Esophagus (tissue), 2 donors: ENCODE measurements around the gene BCCIP. TPM values are rescaled to one million over a fixed set of nuclear protein-coding genes. Genes with fewer than 3 reads are reported as not detected.

Source experiments
- H3K27ac ChIP-seq, 2 donors: one replicate each; pipeline ENCODE4 v1.5.1; 2013; ENCODE audit warnings: low read depth in 2 of 2, mild to moderate bottlenecking in 2 of 2, inconsistent platforms in 1 of 2, low read length in 1 of 2, moderate library complexity in 1 of 2
- H3K27me3 ChIP-seq, 2 donors: one replicate each; pipeline ENCODE4 v1.6.1; 2013; ENCODE audit warnings: low read length in 2 of 2, control low read depth in 1 of 2, mild to moderate bottlenecking in 1 of 2; ENCODE audit not compliant: insufficient read depth in 2 of 2, control insufficient read depth in 1 of 2
- H3K36me3 ChIP-seq, 2 donors: one replicate each; pipeline ENCODE4 v1.6.1; 2013; ENCODE audit warnings: low read length in 1 of 2; ENCODE audit not compliant: control insufficient read depth in 2 of 2, insufficient read depth in 2 of 2
- H3K4me1 ChIP-seq, 2 donors: one replicate each; pipeline ENCODE4 v1.6.1; 2013; ENCODE audit warnings: low read length in 1 of 2; ENCODE audit not compliant: control insufficient read depth in 2 of 2, insufficient read depth in 2 of 2
- H3K4me3 ChIP-seq, 2 donors: one replicate each; pipeline ENCODE4 v1.5.1; 2013; ENCODE audit warnings: low read length in 2 of 2, mild to moderate bottlenecking in 2 of 2, low read depth in 1 of 2, moderate library complexity in 1 of 2
- H3K9me3 ChIP-seq, 2 donors: one replicate each; pipeline ENCODE4 v1.6.1; 2013; ENCODE audit warnings: mild to moderate bottlenecking in 2 of 2, low read depth in 1 of 2, low read length in 1 of 2, moderate library complexity in 1 of 2; ENCODE audit not compliant: control insufficient read depth in 2 of 2, insufficient read depth in 1 of 2
- WGBS, 2 donors: extraction: QIAGEN DNeasy Blood & Tissue Kit; methylation state at CpG; one replicate each; pipeline ENCODE4 v1.1.7; 2013; 5-methylcytosine and 5-hydroxymethylcytosine counted together
- polyA plus RNA-seq, 2 donors: library from polyadenylated mRNA; stranded (reverse); fragments of 200-250 nt; gene quantifications; one replicate each; pipeline ENCODE4 v1.2.3, GENCODE V29; 2013
- donor health status: healthy with polysubstance abuse.
- donor health status: Bipolar disorder and iron deficiency.

Gene BCCIP
- polyA plus RNA-seq, 2 donors = 44.4 to 51.7 TPM

- no peak overlapping the region for H3K27ac ChIP-seq
- H3K4me1 ChIP-seq = no peaks in the 10 kb centered on the region
- 84 to 91% methylated on average over 8 of the region's 8 CpGs for WGBS, 2 donors
- peaks cover 14 to 33% of the 10 kb centered on the region in 2 donors for H3K36me3 ChIP-seq
- H3K4me3 ChIP-seq = no peak overlapping the region
- H3K9me3 ChIP-seq = no peaks in the 10 kb centered on the region
- H3K27me3 ChIP-seq = no peaks in the 10 kb centered on the region
Observed at GRCh38 chr10:125797424-125797823, 25.9 kb upstream of the BCCIP start.

GRCh38 chr10:125797994-125798662 is 25.2 kb upstream of the BCCIP start:
- WGBS, 2 donors = 53 to 65% methylated on average over 5 of the region's 5 CpGs

GRCh38 chr10:125799451-125800182 is 23.7 kb upstream of the BCCIP start:
- H3K4me1 ChIP-seq = peaks cover 0 to 2% of the 10 kb centered on the region in 2 donors
- H3K27ac ChIP-seq = no peak overlapping the region
- H3K9me3 ChIP-seq = no peaks in the 10 kb centered on the region
- no peaks in the 10 kb centered on the region for H3K27me3 ChIP-seq
- no peak overlapping the region for H3K4me3 ChIP-seq
- H3K36me3 ChIP-seq = peaks cover 8 to 25% of the 10 kb centered on the region in 2 donors
- 93 to 94% methylated on average over 8 of the region's 8 CpGs for WGBS, 2 donors

More at GRCh38 chr10:125797994-125798662, 25.2 kb upstream of the BCCIP start:
- no peak overlapping the region for H3K4me3 ChIP-seq
- H3K27me3 ChIP-seq = no peaks in the 10 kb centered on the region
- H3K27ac ChIP-seq = no peak overlapping the region
- peaks cover 0 to 2% of the 10 kb centered on the region in 2 donors for H3K4me1 ChIP-seq
- H3K9me3 ChIP-seq = no peaks in the 10 kb centered on the region
- peaks cover 13 to 31% of the 10 kb centered on the region in 2 donors for H3K36me3 ChIP-seq

- Histone ChIP-seq H3K4me1 (peaks cover 0 to 2% of the 10 kb centered on the region in 2 donors), H3K4me3 (no peak overlapping the region), H3K36me3 (peaks cover 8 to 27% of the 10 kb centered on the region in 2 donors), H3K27me3 (no peaks in the 10 kb centered on the region), H3K27ac (no peak overlapping the region), H3K9me3 (no peaks in the 10 kb centered on the region)
- 75 to 80% methylated on average over 1 of the region's 1 CpG for WGBS, 2 donors
Observed at GRCh38 chr10:125801574-125801973, 21.8 kb upstream of the BCCIP start.

GRCh38 chr10:125802131-125802530 is 21.2 kb upstream of the BCCIP start:
- Histone ChIP-seq H3K36me3 (peaks cover 8 to 27% of the 10 kb centered on the region in 2 donors), H3K9me3 (no peaks in the 10 kb centered on the region), H3K27me3 (no peaks in the 10 kb centered on the region), H3K4me1 (peaks cover 0 to 2% of the 10 kb centered on the region in 2 donors), H3K4me3 (no peak overlapping the region), H3K27ac (no peak overlapping the region)
- WGBS, 2 donors = 65 to 83% methylated on average over 5 of the region's 5 CpGs

GRCh38 chr10:125802739-125803138 is 20.6 kb upstream of the BCCIP start:
- no peak overlapping the region for H3K4me3 ChIP-seq
- peaks cover 8 to 24% of the 10 kb centered on the region in 2 donors for H3K36me3 ChIP-seq
- H3K27ac ChIP-seq = no peak overlapping the region
- H3K4me1 ChIP-seq = peaks cover 0 to 2% of the 10 kb centered on the region in 2 donors
- WGBS, 2 donors = 80 to 87% methylated on average over 7 of the region's 7 CpGs
- H3K9me3 ChIP-seq = no peaks in the 10 kb centered on the region
- no peaks in the 10 kb centered on the region for H3K27me3 ChIP-seq

- 76 to 92% methylated on average over 1 of the region's 1 CpG for WGBS, 2 donors
Observed at GRCh38 chr10:125808047-125808446, 15.3 kb upstream of the BCCIP start.

GRCh38 chr10:125811251-125811650 is 12.1 kb upstream of the BCCIP start:
- Histone ChIP-seq H3K27me3 (no peaks in the 10 kb centered on the region), H3K27ac (no peak overlapping the region), H3K9me3 (no peaks in the 10 kb centered on the region), H3K36me3 (peaks cover 12 to 14% of the 10 kb centered on the region in 2 donors), H3K4me3 (no peak overlapping the region), H3K4me1 (no peaks in the 10 kb centered on the region)
- WGBS, 2 donors = 74 to 89% methylated on average over 1 of the region's 1 CpG

More at GRCh38 chr10:125808047-125808446, 15.3 kb upstream of the BCCIP start:
- H3K4me3 ChIP-seq = no peak overlapping the region
- H3K27me3 ChIP-seq = no peaks in the 10 kb centered on the region
- no peaks in the 10 kb centered on the region for H3K4me1 ChIP-seq
- peaks cover 8 to 15% of the 10 kb centered on the region in 2 donors for H3K36me3 ChIP-seq
- H3K27ac ChIP-seq = no peak overlapping the region
- H3K9me3 ChIP-seq = no peaks in the 10 kb centered on the region

- Histone ChIP-seq H3K27me3 (no peaks in the 10 kb centered on the region), H3K4me3 (no peak overlapping the region), H3K4me1 (no peaks in the 10 kb centered on the region), H3K27ac (no peak overlapping the region), H3K36me3 (peaks cover 12 to 14% of the 10 kb centered on the region in 2 donors), H3K9me3 (no peaks in the 10 kb centered on the region)
- WGBS, 2 donors = 79 to 92% methylated on average over 1 of the region's 1 CpG
Observed at GRCh38 chr10:125812128-125812750, 11.1 kb upstream of the BCCIP start.
